HEK293 (cell line): Measurements from ENCODE around the gene FRA10AC1.

Experiments
- CTCF ChIP-seq: fragments of 450-650 bp; formaldehyde crosslinking; IDR thresholded peaks from 2 replicates; pipeline ENCODE4 v1.5.1; 2016; ENCODE audit warnings: missing biosample characterization, missing genetic modification characterization
- ZFP37 ChIP-seq: fragments of 450-650 bp; formaldehyde crosslinking; IDR thresholded peaks from 2 replicates; pipeline ENCODE4 v1.5.1; 2016; ENCODE audit warnings: missing biosample characterization, missing genetic modification characterization
- ZNF184 ChIP-seq: fragments of 450-650 bp; IDR thresholded peaks from 2 replicates; pipeline ENCODE4 v1.5.1; 2018; ENCODE audit warnings: missing biosample characterization, mild to moderate bottlenecking, missing genetic modification characterization
- ZNF560 ChIP-seq: fragments of 450-650 bp; formaldehyde crosslinking; IDR thresholded peaks from 2 replicates; pipeline ENCODE4 v1.5.1; 2017; ENCODE audit warnings: missing biosample characterization, missing genetic modification characterization, borderline replicate concordance

- no peak for TF ChIP-seq ZNF184 (tag by site-specific recombination)
- no peak for TF ChIP-seq CTCF
- TF ChIP-seq ZFP37 (tag by site-specific recombination), result no peak
- no peak for TF ChIP-seq ZNF560 (tag by site-specific recombination)
Observed at GRCh38 chr10:93703066-93703465, 674 bp upstream of the FRA10AC1 start.
